Spleen (tissue), 7 donors: Measurements from ENCODE around the gene CNTNAP2.

Experiments used
- CTCF ChIP-seq, 11 experiments: fragments of 200-600 bp in 7 of 11; fragments of 450-650 bp in 4 of 11; sonication (generic) in 4 of 11; IDR thresholded peaks in 8 of 11; conservative IDR thresholded peaks in 3 of 11; 1 replicate in 7 of 11; 2 replicates in 4 of 11; pipeline versions ENCODE4 v1.4.0 to v1.8.0; 2016 to 2021; ENCODE audit warnings: antibody characterized with exemption in 11 of 11, inconsistent platforms in 4 of 11, mild to moderate bottlenecking in 1 of 11
- POLR2A ChIP-seq, 3 donors: fragments of 450-650 bp; IDR thresholded peaks; one replicate each; pipeline ENCODE4 v1.5.1; 2017; ENCODE audit warnings: antibody characterized with exemption in 3 of 3, mild to moderate bottlenecking in 1 of 3
- POLR2AphosphoS5 ChIP-seq, 3 donors: sonication (generic); formaldehyde crosslinking; IDR thresholded peaks; one replicate each; pipeline ENCODE4 v1.5.1; 2017; ENCODE audit warnings: antibody characterized with exemption in 3 of 3
- donor health status: DM: no; HTN: no; CAD: no; lungs with moderate emphysema.
- donor health status: DM: no; HTN: no; CAD: no.
- donor health status: DM: no; HTN: no; CAD: no.

GRCh38 chr7:146764458-146764857 is 647.9 kb downstream of the CNTNAP2 start:
- TF ChIP-seq POLR2A (IDR thresholded peaks at IDR 0.05) (no peak), CTCF (IDR thresholded peaks at IDR 0.05 in 8 of 11, conservative IDR thresholded peaks at IDR 0.05 in 3 of 11) (no peak), POLR2AphosphoS5 (IDR thresholded peaks at IDR 0.05) (no peak)
